Measurements from ENCODE around the gene BST1. TPM values are rescaled to one million over a fixed set of nuclear protein-coding genes. Genes with fewer than 3 reads are reported as not detected.

BST1 gene
- polyA plus RNA-seq, 1 of the 3 experiments (the other 2 are of a cell fraction), result 7.3 TPM

DNA sequence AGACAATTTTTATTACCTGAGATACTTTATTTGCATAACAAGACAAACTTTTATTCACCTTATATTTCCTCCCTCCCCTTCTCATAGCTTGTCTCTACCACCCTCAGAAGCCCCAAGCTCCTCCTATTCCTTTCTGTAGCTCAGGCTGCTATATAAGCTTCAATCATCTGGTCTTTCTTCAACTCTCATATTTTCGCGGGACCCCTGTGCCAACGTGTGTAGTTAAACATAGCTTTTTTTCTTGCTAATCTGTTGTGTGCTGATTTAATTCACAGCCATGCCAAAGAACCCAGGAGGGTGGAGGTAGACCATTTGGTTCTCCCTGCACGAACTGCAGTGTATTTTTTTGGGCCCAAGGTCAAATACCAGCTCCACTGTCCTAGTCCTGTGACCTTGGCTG lies 54.2 kb downstream of the BST1 start:
- ChIA-PET CTCF (interaction anchor here (0.7 to 1.2 kb wide), 4 partner anchors 15 to 456 kb away, joined by 3 read pairs; no protein-coding TSS in a partner anchor), POLR2A (no interaction called here)
- Histone ChIP-seq H4K20me1 (ENCODE audit: insufficient read depth) (no peaks in the 10 kb centered on the region), H3K4me3 (ENCODE audit: low read depth in 2 of 2, low read length in 1 of 2) (no peak overlapping the region), H3K9me2 (no peaks in the 10 kb centered on the region), H3K9ac (no peak overlapping the region), H3K4me2 (no peak overlapping the region), H3K9me3 (no peaks in the 10 kb centered on the region), H3K27ac (ENCODE audit: low read depth in 2 of 2, low read length in 1 of 2) (no peak overlapping the region), H3K4me1 (ENCODE audit: control insufficient read depth in 1 of 2, insufficient read depth in 2 of 2, low read depth in 1 of 2, low read length in 1 of 2) (no peaks in the 10 kb centered on the region), H2AFZ (ENCODE audit: low read depth) (no peak overlapping the region), H3K27me3 (ENCODE audit: insufficient read depth) (no peaks in the 10 kb centered on the region), H3K79me2 (ENCODE audit: insufficient read depth) (no peaks in the 10 kb centered on the region), H3F3A (replicated peaks; ENCODE audit: insufficient read depth) (no peaks in the 10 kb centered on the region), H3K36me3 (replicated peaks in 1 of 2; ENCODE audit: control insufficient read depth in 1 of 2, insufficient read depth in 2 of 2, low read length in 1 of 2) (no peaks in the 10 kb centered on the region)
- DNase-seq, result no peak
- 70% methylated on average over 4 of the region's 4 CpGs for whole genome bisulfite sequencing (ENCODE audit: low lambda C conversion rate)
- TF ChIP-seq TCF12 (IDR thresholded peaks at IDR 0.05), result no peak
- no peak for TF ChIP-seq GABPA (IDR thresholded peaks at IDR 0.05; ENCODE audit: low read depth)
- no peak for TF ChIP-seq ELF1 (IDR thresholded peaks at IDR 0.05)
- TF ChIP-seq FOXM1 (IDR thresholded peaks at IDR 0.05; ENCODE audit: low read depth), result no peak
- no peak for TF ChIP-seq EZH2phosphoT487 (IDR thresholded peaks at IDR 0.05; ENCODE audit: borderline replicate concordance, low read depth)
- no peak for TF ChIP-seq RAD21 (IDR thresholded peaks at IDR 0.05; ENCODE audit: low read length)
- TF ChIP-seq TEAD4 (IDR thresholded peaks at IDR 0.05; ENCODE audit: borderline replicate concordance, insufficient read depth), result no peak
- no peak for TF ChIP-seq MEF2A (IDR thresholded peaks at IDR 0.05; ENCODE audit: borderline replicate concordance, low read depth)
- TF ChIP-seq, protein P1, sequence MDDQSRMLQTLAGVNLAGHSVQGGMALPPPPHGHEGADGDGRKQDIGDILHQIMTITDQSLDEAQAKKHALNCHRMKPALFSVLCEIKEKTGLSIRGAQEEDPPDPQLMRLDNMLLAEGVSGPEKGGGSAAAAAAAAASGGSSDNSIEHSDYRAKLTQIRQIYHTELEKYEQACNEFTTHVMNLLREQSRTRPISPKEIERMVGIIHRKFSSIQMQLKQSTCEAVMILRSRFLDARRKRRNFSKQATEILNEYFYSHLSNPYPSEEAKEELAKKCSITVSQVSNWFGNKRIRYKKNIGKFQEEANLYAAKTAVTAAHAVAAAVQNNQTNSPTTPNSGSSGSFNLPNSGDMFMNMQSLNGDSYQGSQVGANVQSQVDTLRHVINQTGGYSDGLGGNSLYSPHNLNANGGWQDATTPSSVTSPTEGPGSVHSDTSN (IDR thresholded peaks at IDR 0.05), result no peak
- TF ChIP-seq, protein P2, sequence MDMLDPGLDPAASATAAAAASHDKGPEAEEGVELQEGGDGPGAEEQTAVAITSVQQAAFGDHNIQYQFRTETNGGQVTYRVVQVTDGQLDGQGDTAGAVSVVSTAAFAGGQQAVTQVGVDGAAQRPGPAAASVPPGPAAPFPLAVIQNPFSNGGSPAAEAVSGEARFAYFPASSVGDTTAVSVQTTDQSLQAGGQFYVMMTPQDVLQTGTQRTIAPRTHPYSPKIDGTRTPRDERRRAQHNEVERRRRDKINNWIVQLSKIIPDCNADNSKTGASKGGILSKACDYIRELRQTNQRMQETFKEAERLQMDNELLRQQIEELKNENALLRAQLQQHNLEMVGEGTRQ (IDR thresholded peaks at IDR 0.05; ENCODE audit: borderline replicate concordance, low read depth, low read length), result no peak
- no peak for TF ChIP-seq RXRA (IDR thresholded peaks at IDR 0.05; ENCODE audit: borderline replicate concordance, low read depth)
- no peak for TF ChIP-seq RFX5 (IDR thresholded peaks at IDR 0.05; ENCODE audit: low read length)
- no peak for TF ChIP-seq RCOR1 (IDR thresholded peaks at IDR 0.05; ENCODE audit: low read length)
- TF ChIP-seq NRF1 (IDR thresholded peaks at IDR 0.05; ENCODE audit: low read depth, low read length), result no peak
- TF ChIP-seq YY1 (IDR thresholded peaks at IDR 0.05; ENCODE audit: low read depth), result no peak
- TF ChIP-seq SIN3A (IDR thresholded peaks at IDR 0.05; ENCODE audit: borderline replicate concordance, low read depth, low read length), result no peak
- TF ChIP-seq ZBTB33 (IDR thresholded peaks at IDR 0.05; ENCODE audit: borderline replicate concordance, low read depth), result no peak
- no peak for TF ChIP-seq MXI1 (IDR thresholded peaks at IDR 0.05; ENCODE audit: low read depth, low read length)

Data from SK-N-SH (cell line).